Measurements from ENCODE around the gene SPATA31C1. TPM values are rescaled to one million over a fixed set of nuclear protein-coding genes. Genes with fewer than 3 reads are reported as not detected.

Gene SPATA31C1
- total RNA-seq, 6 donors from 2014 or later = not detected

- ATAC-seq (ENCODE audit: low FRiP score in 2 of 2) (no peak), DNase-seq (no peak)
- WGBS, 2 donors = 90 to 95% methylated on average over 4 of the region's 8 CpGs
- H3K27me3 ChIP-seq = no peaks in the 10 kb centered on the region
- H3K9me3 ChIP-seq = no peaks in the 10 kb centered on the region
- H3K27ac ChIP-seq = no peak overlapping the region
- H3K4me3 ChIP-seq = no peak overlapping the region
- TF ChIP-seq POLR2A (IDR thresholded peaks at IDR 0.05) (no peak), CTCF (IDR thresholded peaks at IDR 0.05) (no peak), POLR2AphosphoS5 (IDR thresholded peaks at IDR 0.05) (no peak), EP300 (IDR thresholded peaks at IDR 0.05) (no peak)
- no peaks in the 10 kb centered on the region for H3K36me3 ChIP-seq
- H3K4me1 ChIP-seq = no peaks in the 10 kb centered on the region
Observed at GRCh38 chr9:87872079-87872624, 45.6 kb upstream of the SPATA31C1 start.

GRCh38 chr9:87873607-87874303, 44.0 kb upstream of the SPATA31C1 start:
- ATAC-seq (ENCODE audit: low FRiP score in 2 of 2) (no peak), DNase-seq (no peak)
- Histone ChIP-seq H3K4me1 (no peaks in the 10 kb centered on the region), H3K9me3 (no peaks in the 10 kb centered on the region), H3K27ac (no peak overlapping the region), H3K36me3 (no peaks in the 10 kb centered on the region), H3K4me3 (no peak overlapping the region), H3K27me3 (no peaks in the 10 kb centered on the region)
- TF ChIP-seq POLR2A (IDR thresholded peaks at IDR 0.05) (no peak), EP300 (IDR thresholded peaks at IDR 0.05) (no peak), POLR2AphosphoS5 (IDR thresholded peaks at IDR 0.05) (no peak), CTCF (IDR thresholded peaks at IDR 0.05) (no peak)
- WGBS, 2 donors = 93 to 97% methylated on average over 3 to 5 of the region's 5 CpGs

GRCh38 chr9:87874304-87874623, 43.5 kb upstream of the SPATA31C1 start:
- ATAC-seq (ENCODE audit: low FRiP score in 2 of 2) (no peak), DNase-seq (no peak)
- Histone ChIP-seq H3K9me3 (no peaks in the 10 kb centered on the region), H3K4me3 (no peak overlapping the region), H3K36me3 (no peaks in the 10 kb centered on the region), H3K4me1 (no peaks in the 10 kb centered on the region), H3K27ac (no peak overlapping the region), H3K27me3 (no peaks in the 10 kb centered on the region)
- TF ChIP-seq CTCF (IDR thresholded peaks at IDR 0.05) (no peak), POLR2A (IDR thresholded peaks at IDR 0.05) (no peak), EP300 (IDR thresholded peaks at IDR 0.05) (no peak), POLR2AphosphoS5 (IDR thresholded peaks at IDR 0.05) (no peak)
- WGBS, 2 donors = 65 to 73% methylated on average over 7 of the region's 7 CpGs

GRCh38 chr9:87875060-87875459, 42.7 kb upstream of the SPATA31C1 start:
- Histone ChIP-seq H3K27me3 (no peaks in the 10 kb centered on the region), H3K36me3 (no peaks in the 10 kb centered on the region), H3K4me3 (no peak overlapping the region), H3K27ac (no peak overlapping the region), H3K4me1 (no peaks in the 10 kb centered on the region), H3K9me3 (no peaks in the 10 kb centered on the region)
- ATAC-seq (ENCODE audit: low FRiP score in 2 of 2) (no peak), DNase-seq (no peak)
- TF ChIP-seq EP300 (IDR thresholded peaks at IDR 0.05) = no peak
- no peak for TF ChIP-seq POLR2AphosphoS5 (IDR thresholded peaks at IDR 0.05)
- TF ChIP-seq POLR2A (IDR thresholded peaks at IDR 0.05) = no peak
- TF ChIP-seq CTCF (IDR thresholded peaks at IDR 0.05) = no peak

All from upper lobe of left lung (tissue), 6 donors.